Heart left ventricle (tissue), 13 donors: Measurements from ENCODE around the gene SH2D5.

Source experiments
- POLR2A ChIP-seq, 2 donors: fragments of 450-650 bp; IDR thresholded peaks; one replicate each; pipeline ENCODE4 v1.6.1; 2017; ENCODE audit warnings: antibody characterized with exemption in 2 of 2, mild to moderate bottlenecking in 2 of 2, moderate library complexity in 2 of 2
- TF ChIP-seq, protein P1 (sequence below), 12 donors: fragments of 200-600 bp; sonication (generic) in 4 of 12; IDR thresholded peaks; one replicate each; pipeline versions ENCODE4 v1.5.0 to v1.8.0; 2018 to 2022; ENCODE audit warnings: antibody characterized with exemption in 12 of 12, mild to moderate bottlenecking in 5 of 12
- donor health status: ischemic (EF 13 %, LVEDD 7.1; RV severe dilation, severe dysfunction).
- donor health status: DM: no; HTN: yes; CAD: no.
- donor health status: DM: no; HTN: no; CAD: no.
- donor health status: ischemic (EF 25% LVEDD 6.9; RV normal size, moderate dysfunction).
- donor health status: ischemic (EF 25% LVEDD 5.7; RV mildly dilated, moderate dysfunction).
- donor health status: ischemic (EF 35%, LVEDD 5.7; RV mildly dilated, moderate dysfunction).
- donor health status: nonischemic (EF 11% LVEDD 7.7; RV severe dilation, severe dysfunction).
- donor health status: DM: yes; HTN: yes; CAD: no.
- donor health status: PGD.
- donor health status: ischemic (EF 29% LVEDD 5.4; RV normal size, mild dysfunction).
- donor health status: nonischemic (EF 23%, LVEDD 6.1; RV moderate dilation, normal function).

GRCh38 chr1:20723537-20724363 lies 8.8 kb downstream of the SH2D5 start:
- TF ChIP-seq, protein P1, sequence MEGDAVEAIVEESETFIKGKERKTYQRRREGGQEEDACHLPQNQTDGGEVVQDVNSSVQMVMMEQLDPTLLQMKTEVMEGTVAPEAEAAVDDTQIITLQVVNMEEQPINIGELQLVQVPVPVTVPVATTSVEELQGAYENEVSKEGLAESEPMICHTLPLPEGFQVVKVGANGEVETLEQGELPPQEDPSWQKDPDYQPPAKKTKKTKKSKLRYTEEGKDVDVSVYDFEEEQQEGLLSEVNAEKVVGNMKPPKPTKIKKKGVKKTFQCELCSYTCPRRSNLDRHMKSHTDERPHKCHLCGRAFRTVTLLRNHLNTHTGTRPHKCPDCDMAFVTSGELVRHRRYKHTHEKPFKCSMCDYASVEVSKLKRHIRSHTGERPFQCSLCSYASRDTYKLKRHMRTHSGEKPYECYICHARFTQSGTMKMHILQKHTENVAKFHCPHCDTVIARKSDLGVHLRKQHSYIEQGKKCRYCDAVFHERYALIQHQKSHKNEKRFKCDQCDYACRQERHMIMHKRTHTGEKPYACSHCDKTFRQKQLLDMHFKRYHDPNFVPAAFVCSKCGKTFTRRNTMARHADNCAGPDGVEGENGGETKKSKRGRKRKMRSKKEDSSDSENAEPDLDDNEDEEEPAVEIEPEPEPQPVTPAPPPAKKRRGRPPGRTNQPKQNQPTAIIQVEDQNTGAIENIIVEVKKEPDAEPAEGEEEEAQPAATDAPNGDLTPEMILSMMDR (IDR thresholded peaks at IDR 0.05), result no peak
- TF ChIP-seq POLR2A (IDR thresholded peaks at IDR 0.05), result no peak
